ENCODE measurements around the gene SMYD3. TPM values are rescaled to one million over a fixed set of nuclear protein-coding genes. Genes with fewer than 3 reads are reported as not detected.

The SMYD3 gene
- total RNA-seq, 4 donors from 2014 or later = 12.0 to 15.0 (median 13.2) TPM

DNA sequence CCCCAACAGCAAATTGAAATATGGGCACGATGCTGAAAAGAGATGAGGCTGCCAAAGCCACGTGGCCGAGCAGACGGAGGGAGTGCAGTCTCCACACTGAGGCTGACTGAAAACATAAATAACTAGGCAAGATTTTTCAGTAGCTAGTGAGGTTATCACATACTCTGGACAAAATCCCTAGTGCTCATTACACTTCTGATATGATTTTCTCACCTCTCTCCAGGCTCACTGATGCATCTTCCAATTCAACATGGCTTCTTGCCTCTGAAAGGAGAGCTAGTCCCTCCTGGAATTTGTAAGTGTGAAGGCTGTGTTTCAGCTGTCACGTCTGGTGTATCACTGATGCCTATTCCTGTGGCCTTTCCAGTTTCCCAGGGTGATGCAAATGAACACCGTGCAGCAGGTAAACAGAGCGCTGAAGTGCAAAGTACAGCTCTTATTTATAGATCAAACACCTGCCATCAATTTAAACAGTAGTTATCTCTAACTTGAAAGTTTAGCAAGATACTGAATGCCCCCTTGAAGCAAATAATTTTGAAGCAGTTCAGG is 696.2 kb downstream of the SMYD3 start:
- 27% methylated on average over 7 of the region's 7 CpGs for WGBS
- H3K4me3 ChIP-seq = no peak overlapping the region
- TF ChIP-seq POLR2A (IDR thresholded peaks at IDR 0.05; ENCODE audit: low read depth) (no peak), EP300 (IDR thresholded peaks at IDR 0.05) (no peak), POLR2AphosphoS5 (IDR thresholded peaks at IDR 0.05) (no peak)
- TF ChIP-seq, protein P1, sequence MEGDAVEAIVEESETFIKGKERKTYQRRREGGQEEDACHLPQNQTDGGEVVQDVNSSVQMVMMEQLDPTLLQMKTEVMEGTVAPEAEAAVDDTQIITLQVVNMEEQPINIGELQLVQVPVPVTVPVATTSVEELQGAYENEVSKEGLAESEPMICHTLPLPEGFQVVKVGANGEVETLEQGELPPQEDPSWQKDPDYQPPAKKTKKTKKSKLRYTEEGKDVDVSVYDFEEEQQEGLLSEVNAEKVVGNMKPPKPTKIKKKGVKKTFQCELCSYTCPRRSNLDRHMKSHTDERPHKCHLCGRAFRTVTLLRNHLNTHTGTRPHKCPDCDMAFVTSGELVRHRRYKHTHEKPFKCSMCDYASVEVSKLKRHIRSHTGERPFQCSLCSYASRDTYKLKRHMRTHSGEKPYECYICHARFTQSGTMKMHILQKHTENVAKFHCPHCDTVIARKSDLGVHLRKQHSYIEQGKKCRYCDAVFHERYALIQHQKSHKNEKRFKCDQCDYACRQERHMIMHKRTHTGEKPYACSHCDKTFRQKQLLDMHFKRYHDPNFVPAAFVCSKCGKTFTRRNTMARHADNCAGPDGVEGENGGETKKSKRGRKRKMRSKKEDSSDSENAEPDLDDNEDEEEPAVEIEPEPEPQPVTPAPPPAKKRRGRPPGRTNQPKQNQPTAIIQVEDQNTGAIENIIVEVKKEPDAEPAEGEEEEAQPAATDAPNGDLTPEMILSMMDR (IDR thresholded peaks at IDR 0.05) = no peak
- H3K9me3 ChIP-seq = no peaks in the 10 kb centered on the region
- intact Hi-C loops (cut with DNase I) = no loop called here
- H3K27ac ChIP-seq (replicated peaks in 1 of 4) = no peak overlapping the region
- no peaks in the 10 kb centered on the region for H3K36me3 ChIP-seq
- no peaks in the 10 kb centered on the region for H3K27me3 ChIP-seq
- DNase-seq (ENCODE audit: extremely low spot score) = no peak
- no peaks in the 10 kb centered on the region for H3K4me1 ChIP-seq

DNA sequence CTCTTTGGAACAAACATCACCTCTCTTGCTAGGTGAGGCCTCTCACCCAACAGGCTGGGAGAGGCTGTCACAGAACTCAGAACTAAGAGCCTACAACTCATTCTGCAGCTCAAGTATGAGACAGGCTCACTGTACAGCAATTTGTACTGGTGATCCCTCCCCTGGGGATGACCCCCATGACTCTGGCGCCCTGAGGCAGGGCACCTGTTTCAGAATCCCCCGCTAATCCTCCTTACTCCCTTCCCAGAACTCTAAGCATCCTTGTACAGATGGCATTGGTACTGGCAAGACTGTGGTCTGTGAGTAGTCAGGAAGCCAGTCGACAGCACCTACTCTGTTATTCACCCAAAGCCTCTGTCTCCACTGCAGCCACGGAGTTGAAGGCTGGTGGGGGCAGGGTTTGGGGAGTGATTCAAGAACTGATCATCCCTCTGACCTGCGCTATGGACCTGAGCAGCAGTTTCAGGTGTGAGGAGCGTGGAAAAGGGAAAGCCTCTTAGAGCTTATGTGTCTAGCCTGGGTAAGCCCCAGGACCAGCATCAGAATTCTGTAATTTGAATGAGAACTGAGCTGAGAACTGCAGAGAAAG is 696.8 kb downstream of the SMYD3 start:
- H3K4me1 ChIP-seq = no peaks in the 10 kb centered on the region
- no peak for TF ChIP-seq POLR2A (IDR thresholded peaks at IDR 0.05; ENCODE audit: low read depth)
- TF ChIP-seq, protein P1 (IDR thresholded peaks at IDR 0.05) = no peak
- TF ChIP-seq EP300 (IDR thresholded peaks at IDR 0.05) = no peak
- TF ChIP-seq POLR2AphosphoS5 (IDR thresholded peaks at IDR 0.05) = no peak
- DNase-seq (ENCODE audit: extremely low spot score) = no peak
- no peak overlapping the region for H3K27ac ChIP-seq (replicated peaks in 1 of 4)
- intact Hi-C loops (cut with DNase I) = no loop called here
- no peaks in the 10 kb centered on the region for H3K36me3 ChIP-seq
- no peak overlapping the region for H3K4me3 ChIP-seq
- H3K9me3 ChIP-seq = no peaks in the 10 kb centered on the region
- WGBS = 83% methylated on average over 4 of the region's 6 CpGs
- no peaks in the 10 kb centered on the region for H3K27me3 ChIP-seq

DNA sequence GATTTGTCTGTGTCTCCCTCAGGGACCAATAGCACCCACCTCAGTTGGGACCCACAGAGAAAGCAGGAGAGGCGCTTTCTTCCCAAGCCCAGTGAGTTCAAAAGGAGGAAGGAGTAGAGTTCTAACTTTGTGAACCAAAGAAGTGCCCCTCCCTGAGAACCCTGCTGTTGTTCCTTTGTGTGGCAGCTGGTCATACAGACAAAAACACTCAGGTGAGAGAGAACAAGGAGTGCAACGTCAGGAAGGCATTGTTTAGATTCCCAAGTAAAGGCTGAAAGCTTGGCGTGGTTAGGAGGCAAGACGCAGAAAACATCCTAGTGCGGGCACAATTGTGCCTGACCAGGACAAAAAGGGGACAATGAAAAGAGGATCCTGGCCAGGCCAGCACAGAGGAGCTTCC is 697.7 kb downstream of the SMYD3 start:
- Histone ChIP-seq H3K9me3 (no peaks in the 10 kb centered on the region), H3K4me1 (no peaks in the 10 kb centered on the region), H3K4me3 (no peak overlapping the region), H3K27me3 (no peaks in the 10 kb centered on the region), H3K27ac (replicated peaks in 1 of 4) (no peak overlapping the region), H3K36me3 (no peaks in the 10 kb centered on the region)
- TF ChIP-seq, protein P1 (IDR thresholded peaks at IDR 0.05) = no peak
- TF ChIP-seq POLR2AphosphoS5 (IDR thresholded peaks at IDR 0.05) (no peak), POLR2A (IDR thresholded peaks at IDR 0.05; ENCODE audit: low read depth) (no peak), EP300 (IDR thresholded peaks at IDR 0.05) (no peak)
- WGBS = 87% methylated on average over 5 of the region's 5 CpGs
- intact Hi-C loops (cut with DNase I) = no loop called here
- no peak for DNase-seq (ENCODE audit: extremely low spot score)

DNA sequence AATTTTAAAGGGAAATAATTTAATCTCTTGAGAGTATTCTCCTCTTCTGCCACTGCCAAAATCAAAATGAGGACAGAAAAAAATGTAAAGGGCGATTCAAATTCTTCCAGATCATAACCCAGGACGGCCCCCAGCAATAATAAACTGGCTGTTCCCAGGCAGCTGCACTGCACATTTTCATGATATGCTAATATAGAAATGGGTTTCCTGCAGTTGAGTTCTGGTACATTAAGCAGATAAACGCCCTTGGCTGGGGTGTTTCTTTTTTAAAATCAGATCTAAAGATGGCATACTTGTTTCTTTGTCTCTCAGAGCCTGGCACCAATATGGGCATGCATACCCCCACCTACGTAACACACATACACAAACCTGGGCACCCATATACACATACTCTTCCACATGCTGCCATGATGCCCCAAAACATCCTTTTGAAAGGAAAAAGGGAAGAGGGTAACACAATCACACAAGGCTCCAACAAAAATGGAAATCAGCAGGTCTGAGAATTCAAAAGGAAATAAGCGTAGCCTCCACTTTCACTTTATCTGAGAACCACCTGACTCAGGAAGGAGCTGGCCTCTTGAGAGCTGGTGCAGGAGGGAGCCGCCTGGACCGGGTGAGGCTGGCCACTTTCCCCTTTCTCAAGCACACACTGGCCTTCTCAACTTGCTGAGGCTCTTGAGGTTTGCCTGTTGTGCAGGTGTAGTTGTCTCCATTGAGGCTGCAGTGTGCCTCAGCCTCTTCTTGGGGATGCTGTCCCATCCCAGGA is 698.9 kb downstream of the SMYD3 start:
- no peaks in the 10 kb centered on the region for H3K27me3 ChIP-seq
- TF ChIP-seq POLR2A (IDR thresholded peaks at IDR 0.05; ENCODE audit: low read depth) = no peak
- TF ChIP-seq EP300 (IDR thresholded peaks at IDR 0.05) = no peak
- TF ChIP-seq, protein P1 (IDR thresholded peaks at IDR 0.05) = no peak
- no peaks in the 10 kb centered on the region for H3K9me3 ChIP-seq
- WGBS = 70% methylated on average over 7 of the region's 7 CpGs
- no peak overlapping the region for H3K4me3 ChIP-seq
- no peaks in the 10 kb centered on the region for H3K36me3 ChIP-seq
- no peak overlapping the region for H3K27ac ChIP-seq (replicated peaks in 1 of 4)
- intact Hi-C loops (cut with DNase I) = no loop called here
- DNase-seq (ENCODE audit: extremely low spot score) = no peak
- no peaks in the 10 kb centered on the region for H3K4me1 ChIP-seq
